Measurements from ENCODE around the gene SARS1.
"Not testable (repeated sequence)": the region's sequence is repeated elsewhere in the genome, so short reads cannot be mapped to it uniquely, and the experiment has no call there.

SARS1 gene

DNA sequence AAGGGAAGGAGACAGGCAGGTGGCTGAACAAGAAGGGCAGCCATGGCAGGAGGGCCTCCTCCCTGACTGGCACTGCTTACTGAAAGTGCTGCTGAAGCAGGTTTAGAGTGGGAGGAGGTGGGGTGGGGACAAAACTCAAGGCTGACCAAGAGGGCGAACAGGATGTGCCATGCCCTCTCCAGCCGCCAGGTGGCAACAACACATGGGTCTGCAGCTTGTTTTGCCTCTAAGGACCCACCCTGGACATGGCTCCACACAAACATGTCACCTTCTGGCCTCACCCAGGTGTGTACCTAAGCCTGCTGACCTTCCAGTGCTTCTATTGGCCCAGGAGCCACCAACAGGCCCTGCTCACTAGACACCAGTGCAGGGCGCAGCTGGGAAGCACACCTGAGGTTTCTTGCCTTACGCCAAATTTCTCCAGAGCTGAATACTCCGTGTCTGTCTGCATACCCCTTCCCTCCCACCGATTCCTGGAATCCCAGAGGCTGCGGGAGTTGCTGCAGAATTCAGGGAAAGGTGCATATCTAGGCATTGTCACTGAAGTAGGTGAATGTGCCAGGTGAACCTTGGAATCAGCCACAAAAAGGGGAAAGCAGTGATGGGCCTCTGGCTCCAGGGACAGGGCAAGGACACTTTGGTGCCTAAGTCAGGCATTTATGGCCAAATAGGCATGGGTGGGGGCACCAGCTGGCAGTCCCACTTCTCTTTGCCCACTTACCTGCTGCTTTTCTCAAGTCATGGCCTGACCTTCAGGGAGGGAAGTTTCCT, 63.9 kb downstream of the SARS1 start:
- peak; percentile 81 for DNase-seq (ENCODE audit: low spot score)

DNA sequence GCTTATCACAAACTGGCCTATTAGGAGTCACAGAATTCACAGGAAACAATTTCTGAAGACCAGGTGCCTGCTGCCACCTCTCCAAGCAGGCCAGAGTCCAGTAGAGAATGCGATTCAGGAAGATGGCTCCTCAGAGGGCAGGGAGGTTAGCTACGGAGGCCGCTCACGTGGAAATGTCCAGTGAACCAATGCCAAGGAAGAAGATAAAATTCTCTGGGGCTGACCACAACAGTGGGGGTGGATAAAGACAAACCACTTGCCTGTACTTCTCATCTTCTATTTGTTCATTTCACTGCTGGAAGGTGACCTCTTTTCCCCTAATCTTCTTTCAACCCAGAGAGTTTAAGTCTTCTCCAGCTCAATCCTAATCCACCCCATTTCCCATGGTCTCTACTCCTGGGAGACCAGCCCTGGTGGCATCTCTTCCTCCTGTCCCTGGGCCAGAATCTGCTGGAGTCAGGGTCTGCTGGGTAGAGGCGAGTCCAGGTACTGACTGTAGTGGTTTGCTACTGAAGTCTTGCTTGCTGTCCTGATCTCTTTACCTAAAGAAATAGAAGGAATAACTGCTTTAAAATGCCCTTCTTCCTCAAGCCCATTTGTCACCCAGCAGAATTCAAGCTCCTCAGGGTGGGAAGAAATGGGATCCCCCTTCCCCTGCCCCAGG, 66.0 kb downstream of the SARS1 start:
- no peak for DNase-seq (ENCODE audit: low spot score)

GRCh38 chr1:109280862-109281261, 67.1 kb downstream of the SARS1 start:
- DNase-seq (ENCODE audit: low spot score) = no peak

- no peak for DNase-seq (ENCODE audit: low spot score)
Measured at GRCh38 chr1:109281680-109282496, 68.2 kb downstream of the SARS1 start.

DNA sequence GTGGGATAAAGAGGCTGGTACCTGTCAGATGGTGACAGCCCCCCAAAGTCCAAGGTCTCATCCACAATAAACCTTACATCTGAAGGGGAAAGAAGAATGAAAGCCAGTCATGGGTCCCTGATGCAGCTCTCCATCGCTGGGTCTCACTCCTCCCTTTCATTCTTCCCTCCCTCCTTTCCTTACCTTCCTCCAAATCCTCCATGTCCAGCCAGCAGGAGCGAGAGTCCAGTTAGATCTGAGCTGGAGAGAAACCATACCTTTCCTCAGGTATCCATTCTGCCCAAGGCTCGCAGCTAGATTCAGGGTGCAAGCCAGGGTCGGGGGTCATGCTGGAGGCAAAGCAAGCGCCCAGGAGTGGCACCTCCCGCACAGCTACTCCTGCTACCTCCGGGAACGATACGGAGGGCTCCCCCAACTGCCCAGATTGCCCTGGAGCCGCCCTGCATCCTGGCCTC, 68.8 kb downstream of the SARS1 start:
- no peak for DNase-seq (ENCODE audit: low spot score)

DNA sequence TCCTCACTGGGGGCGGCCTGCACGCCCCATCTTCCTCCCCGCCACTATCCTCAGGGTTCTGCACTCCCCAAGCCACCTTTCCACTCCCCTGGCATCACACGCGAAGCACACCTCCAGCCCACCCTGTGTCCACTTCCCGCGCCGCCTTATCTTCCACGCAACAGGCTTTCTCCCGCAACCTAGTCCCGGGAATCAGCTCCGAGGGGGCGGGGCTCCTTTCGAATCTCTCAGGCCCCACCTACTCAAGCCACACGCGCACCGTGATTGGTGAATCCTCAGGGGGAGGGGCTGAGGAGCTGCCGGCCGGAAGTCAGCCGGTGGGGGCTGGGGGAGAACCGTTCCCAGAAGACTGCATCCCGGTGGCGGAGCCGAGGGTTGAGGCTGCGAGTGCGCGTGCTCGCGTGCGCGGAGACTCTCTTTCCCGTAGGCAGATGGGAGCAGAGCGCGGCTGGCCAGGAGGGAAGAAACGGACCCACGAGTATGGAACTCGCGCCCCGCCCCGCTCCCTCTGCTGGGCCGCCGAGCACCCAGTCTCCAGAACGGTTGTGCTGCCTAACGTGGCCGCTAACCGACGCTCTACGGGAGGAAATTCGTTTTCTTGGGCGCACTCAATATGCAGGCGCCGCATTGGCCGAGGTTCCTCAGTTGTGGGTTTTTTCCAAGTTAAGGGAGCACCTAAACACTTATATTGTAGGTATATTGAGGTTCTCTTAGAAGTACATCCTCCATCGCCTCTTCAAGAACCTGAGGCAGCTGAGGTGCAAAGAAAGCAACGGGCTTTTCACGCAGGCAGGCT, 69.4 kb downstream of the SARS1 start, which contains the start of gene PSRC1:
PSRC1 (minus strand) TSS at position 194 of the 796 bp plus-strand sequence.
- peak; percentile 97 for DNase-seq (ENCODE audit: low spot score)

- DNase-seq (ENCODE audit: low spot score) = no peak
Measured at GRCh38 chr1:109283748-109284600, 70.3 kb downstream of the SARS1 start.

DNA sequence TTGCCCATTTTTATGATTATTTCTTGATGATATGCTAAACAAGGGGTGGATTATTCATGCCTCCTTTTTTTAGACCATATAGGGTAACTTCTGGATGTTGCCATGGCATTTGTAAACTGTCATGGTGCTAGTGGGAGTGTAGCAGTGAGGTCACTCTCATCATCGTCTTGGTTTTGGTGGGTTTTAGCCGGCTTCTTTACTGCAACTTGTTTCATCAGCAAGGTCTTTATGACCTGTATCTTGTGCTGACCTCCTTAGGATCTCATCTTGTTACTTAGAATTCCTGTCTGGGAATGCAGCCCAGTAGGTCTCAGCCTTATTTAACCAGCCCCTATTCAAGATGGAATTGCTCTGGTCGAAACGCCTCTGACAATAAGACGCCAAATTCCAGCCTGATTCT, 73.0 kb downstream of the SARS1 start:
- not testable (repeated sequence) for DNase-seq (ENCODE audit: low spot score)
